ENCODE data around the gene APBA2.

DNA sequence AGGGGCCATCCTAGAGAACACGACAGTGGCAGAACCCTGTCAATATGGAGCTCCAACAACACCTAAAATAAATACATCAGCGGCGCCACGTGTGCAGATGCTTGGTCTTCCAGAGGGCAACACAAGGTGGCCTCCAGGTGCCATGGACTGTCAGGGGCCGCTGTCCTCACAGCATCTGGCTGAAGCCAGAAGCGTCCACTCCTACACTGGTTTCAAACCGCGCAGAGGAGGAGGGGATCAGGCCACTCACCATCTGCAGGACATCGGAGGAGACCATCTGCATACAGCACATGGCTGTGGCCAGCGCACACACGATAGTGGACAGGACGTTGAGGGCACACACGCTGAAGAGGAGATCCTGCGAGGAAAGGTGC, 265.7 kb downstream of the APBA2 start:
- TF ChIP-seq, protein P1, sequence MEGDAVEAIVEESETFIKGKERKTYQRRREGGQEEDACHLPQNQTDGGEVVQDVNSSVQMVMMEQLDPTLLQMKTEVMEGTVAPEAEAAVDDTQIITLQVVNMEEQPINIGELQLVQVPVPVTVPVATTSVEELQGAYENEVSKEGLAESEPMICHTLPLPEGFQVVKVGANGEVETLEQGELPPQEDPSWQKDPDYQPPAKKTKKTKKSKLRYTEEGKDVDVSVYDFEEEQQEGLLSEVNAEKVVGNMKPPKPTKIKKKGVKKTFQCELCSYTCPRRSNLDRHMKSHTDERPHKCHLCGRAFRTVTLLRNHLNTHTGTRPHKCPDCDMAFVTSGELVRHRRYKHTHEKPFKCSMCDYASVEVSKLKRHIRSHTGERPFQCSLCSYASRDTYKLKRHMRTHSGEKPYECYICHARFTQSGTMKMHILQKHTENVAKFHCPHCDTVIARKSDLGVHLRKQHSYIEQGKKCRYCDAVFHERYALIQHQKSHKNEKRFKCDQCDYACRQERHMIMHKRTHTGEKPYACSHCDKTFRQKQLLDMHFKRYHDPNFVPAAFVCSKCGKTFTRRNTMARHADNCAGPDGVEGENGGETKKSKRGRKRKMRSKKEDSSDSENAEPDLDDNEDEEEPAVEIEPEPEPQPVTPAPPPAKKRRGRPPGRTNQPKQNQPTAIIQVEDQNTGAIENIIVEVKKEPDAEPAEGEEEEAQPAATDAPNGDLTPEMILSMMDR (IDR thresholded peaks at IDR 0.05) = no peak
- no peak for TF ChIP-seq ZFP36 (IDR thresholded peaks at IDR 0.05; ENCODE audit: borderline replicate concordance, partially characterized antibody)
- no peak for TF ChIP-seq CHD2 (IDR thresholded peaks at IDR 0.05; ENCODE audit: low read length, partially characterized antibody)
- TF ChIP-seq POLR2A (IDR thresholded peaks at IDR 0.05; ENCODE audit: low read length) = no peak
- no peak for TF ChIP-seq BHLHE40 (IDR thresholded peaks at IDR 0.05; ENCODE audit: low read depth, low read length)
- TF ChIP-seq ELK1 (IDR thresholded peaks at IDR 0.05; ENCODE audit: low read depth, low read length) = no peak
- no peak for TF ChIP-seq MAFK (IDR thresholded peaks at IDR 0.05; ENCODE audit: partially characterized antibody)
- TF ChIP-seq PHF8 (IDR thresholded peaks at IDR 0.05; ENCODE audit: borderline replicate concordance, low read depth) = no peak
- no peak for TF ChIP-seq JUN (IDR thresholded peaks at IDR 0.05)
- no peak for TF ChIP-seq SMC3 (IDR thresholded peaks at IDR 0.05)
- no peak for TF ChIP-seq NR3C1 (IDR thresholded peaks at IDR 0.05)
- no peak for TF ChIP-seq RCOR1 (IDR thresholded peaks at IDR 0.05; ENCODE audit: low read depth, low read length)
- no peak for TF ChIP-seq RNF2 (IDR thresholded peaks at IDR 0.05; ENCODE audit: borderline replicate concordance, low read depth)
- no peak for TF ChIP-seq CHD4 (IDR thresholded peaks at IDR 0.05; ENCODE audit: borderline replicate concordance)
